ENCODE results near the gene PROC.

The PROC gene

GRCh38 chr2:127414638-127415592 is 3.3 kb upstream of the PROC start:
- no peak for DNase-seq

DNA sequence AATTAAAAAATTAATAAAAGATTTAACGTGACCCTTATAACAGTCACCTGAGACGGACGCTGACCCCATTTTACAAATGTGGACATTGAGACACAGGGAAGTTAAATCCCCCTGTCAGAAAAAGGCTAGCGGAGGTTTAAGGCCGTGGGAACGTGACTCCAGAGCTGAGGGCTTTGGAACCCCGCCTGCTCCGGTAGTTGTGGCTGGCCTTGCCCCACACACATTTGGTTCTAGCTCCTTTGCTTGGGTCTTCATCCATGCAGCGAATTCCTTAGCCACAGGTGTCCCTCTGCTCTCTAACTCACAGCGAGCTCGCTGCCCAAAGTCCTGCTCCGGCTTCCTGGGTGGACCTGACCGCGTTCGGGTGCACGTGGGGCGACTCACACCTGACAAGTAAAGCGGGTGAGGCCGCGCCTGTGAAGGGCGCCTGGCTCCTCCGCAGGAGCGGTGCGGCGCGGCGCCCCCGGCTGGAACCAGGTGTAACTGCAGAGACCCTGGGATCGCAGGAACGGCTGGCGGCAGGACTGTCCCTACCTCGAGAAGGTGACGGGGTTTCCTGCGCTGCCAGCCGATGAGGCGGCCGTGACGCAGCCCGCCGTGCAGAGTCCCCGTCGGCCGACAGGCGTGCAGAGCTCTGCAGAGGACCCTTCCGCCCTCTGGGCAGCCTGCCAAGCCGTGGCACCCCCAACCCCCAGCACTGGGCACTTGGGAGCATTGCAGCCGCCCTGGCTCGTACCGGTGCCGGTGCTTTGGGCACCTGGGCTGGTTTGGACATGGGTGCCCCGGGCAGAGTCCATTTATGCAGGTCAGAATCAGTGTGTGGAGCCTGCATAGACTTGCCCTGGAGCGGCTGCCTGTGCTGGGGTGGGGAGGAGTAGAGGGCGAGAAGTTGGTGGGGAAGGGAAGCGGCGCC is 2.4 kb upstream of the PROC start:
- DNase-seq, result no peak

DNA sequence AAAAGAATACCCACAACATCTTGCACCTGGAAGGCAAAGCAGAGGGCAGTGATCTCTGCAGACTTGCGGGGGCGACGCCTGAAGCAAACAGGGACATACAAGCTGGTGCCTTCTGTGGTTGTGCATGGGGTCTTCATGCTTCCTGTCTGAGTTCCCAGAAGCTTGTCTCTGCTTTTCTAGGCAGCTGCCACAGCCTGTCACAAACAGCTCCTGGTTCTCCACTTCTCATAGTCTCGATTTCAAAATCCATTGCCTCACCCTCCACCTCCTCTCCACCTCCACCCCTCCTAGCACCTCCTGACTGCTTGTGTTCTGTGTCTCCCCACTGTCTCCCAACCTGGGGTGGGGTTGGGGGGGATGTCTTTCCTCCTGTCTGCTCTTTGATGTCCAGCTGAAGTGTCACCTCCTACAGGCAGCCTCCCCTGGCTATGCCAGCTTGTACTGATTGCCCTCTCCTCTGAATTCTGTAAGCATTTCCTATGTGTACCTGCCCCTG is 1.7 kb upstream of the PROC start:
- DNase-seq, result no peak

- DNase-seq, result no peak
Measured at GRCh38 chr2:127417406-127417805, 821 bp upstream of the PROC start.

DNA sequence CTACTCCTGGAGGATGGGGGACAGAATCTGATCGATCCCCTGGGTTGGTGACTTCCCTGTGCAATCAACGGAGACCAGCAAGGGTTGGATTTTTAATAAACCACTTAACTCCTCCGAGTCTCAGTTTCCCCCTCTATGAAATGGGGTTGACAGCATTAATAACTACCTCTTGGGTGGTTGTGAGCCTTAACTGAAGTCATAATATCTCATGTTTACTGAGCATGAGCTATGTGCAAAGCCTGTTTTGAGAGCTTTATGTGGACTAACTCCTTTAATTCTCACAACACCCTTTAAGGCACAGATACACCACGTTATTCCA is 844 bp downstream of the PROC start:
- DNase-seq, result no peak

GRCh38 chr2:127419448-127420038 is 1.3 kb downstream of the PROC start:
- DNase-seq, result no peak

DNA sequence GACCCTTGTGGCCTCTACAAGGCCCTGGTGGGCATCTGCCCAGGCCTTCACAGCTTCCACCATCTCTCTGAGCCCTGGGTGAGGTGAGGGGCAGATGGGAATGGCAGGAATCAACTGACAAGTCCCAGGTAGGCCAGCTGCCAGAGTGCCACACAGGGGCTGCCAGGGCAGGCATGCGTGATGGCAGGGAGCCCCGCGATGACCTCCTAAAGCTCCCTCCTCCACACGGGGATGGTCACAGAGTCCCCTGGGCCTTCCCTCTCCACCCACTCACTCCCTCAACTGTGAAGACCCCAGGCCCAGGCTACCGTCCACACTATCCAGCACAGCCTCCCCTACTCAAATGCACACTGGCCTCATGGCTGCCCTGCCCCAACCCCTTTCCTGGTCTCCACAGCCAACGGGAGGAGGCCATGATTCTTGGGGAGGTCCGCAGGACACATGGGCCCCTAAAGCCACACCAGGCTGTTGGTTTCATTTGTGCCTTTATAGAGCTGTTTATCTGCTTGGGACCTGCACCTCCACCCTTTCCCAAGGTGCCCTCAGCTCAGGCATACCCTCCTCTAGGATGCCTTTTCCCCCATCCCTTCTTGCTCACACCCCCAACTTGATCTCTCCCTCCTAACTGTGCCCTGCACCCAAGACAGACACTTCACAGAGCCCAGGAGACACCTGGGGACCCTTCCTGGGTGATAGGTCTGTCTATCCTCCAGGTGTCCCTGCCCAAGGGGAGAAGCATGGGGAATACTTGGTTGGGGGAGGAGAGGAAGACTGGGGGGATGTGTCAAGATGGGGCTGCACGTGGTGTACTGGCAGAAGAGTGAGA is 2.0 kb downstream of the PROC start:
- no peak for DNase-seq

- no peak for DNase-seq
Measured at GRCh38 chr2:127421116-127421800, 3.0 kb downstream of the PROC start.

- DNase-seq, result no peak
Measured at GRCh38 chr2:127421871-127422558, 3.8 kb downstream of the PROC start.

GRCh38 chr2:127422559-127423477 is 4.6 kb downstream of the PROC start:
- no peak for DNase-seq

DNA sequence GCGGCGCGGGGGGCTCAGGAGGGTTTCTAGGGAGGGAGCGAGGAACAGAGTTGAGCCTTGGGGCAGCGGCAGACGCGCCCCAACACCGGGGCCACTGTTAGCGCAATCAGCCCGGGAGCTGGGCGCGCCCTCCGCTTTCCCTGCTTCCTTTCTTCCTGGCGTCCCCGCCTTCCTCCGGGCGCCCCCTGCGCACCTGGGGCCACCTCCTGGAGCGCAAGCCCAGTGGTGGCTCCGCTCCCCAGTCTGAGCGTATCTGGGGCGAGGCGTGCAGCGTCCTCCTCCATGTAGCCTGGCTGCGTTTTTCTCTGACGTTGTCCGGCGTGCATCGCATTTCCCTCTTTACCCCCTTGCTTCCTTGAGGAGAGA is 5.2 kb downstream of the PROC start:
- no peak for DNase-seq

DNA sequence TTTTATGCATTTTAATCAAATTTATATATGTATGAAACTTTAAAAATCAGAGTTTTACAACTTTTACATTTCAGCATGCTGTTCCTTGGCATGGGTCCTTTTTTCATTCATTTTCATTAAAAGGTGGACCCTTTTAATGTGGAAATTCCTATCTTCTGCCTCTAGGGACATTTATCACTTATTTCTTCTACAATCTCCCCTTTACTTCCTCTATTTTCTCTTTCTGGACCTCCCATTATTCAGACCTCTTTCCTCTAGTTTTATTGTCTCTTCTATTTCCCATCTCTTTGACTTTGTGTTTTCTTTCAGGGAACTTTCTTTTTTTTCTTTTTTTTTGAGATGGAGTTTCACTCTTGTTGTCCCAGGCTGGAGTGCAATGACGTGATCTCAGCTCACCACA is 5.7 kb downstream of the PROC start:
- no peak for DNase-seq

GRCh38 chr2:127424598-127425520 is 6.6 kb downstream of the PROC start:
- DNase-seq, result no peak

- no peak for DNase-seq
Measured at GRCh38 chr2:127425540-127426490, 7.6 kb downstream of the PROC start.

DNA sequence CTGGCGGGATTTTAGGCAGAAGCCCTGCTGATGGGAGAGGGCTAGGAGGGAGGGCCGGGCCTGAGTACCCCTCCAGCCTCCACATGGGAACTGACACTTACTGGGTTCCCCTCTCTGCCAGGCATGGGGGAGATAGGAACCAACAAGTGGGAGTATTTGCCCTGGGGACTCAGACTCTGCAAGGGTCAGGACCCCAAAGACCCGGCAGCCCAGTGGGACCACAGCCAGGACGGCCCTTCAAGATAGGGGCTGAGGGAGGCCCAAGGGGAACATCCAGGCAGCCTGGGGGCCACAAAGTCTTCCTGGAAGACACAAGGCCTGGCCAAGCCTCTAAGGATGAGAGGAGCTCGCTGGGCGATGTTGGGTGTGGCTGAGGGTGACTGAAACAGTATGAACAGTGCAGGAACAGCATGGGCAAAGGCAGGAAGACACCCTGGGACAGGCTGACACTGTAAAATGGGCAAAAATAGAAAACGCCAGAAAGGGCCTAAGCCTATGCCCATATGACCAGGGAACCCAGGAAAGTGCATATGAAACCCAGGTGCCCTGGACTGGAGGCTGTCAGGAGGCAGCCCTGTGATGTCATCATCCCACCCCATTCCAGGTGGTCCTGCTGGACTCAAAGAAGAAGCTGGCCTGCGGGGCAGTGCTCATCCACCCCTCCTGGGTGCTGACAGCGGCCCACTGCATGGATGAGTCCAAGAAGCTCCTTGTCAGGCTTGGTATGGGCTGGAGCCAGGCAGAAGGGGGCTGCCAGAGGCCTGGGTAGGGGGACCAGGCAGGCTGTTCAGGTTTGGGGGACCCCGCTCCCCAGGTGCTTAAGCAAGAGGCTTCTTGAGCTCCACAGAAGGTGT is 8.5 kb downstream of the PROC start:
- DNase-seq, result no peak

DNA sequence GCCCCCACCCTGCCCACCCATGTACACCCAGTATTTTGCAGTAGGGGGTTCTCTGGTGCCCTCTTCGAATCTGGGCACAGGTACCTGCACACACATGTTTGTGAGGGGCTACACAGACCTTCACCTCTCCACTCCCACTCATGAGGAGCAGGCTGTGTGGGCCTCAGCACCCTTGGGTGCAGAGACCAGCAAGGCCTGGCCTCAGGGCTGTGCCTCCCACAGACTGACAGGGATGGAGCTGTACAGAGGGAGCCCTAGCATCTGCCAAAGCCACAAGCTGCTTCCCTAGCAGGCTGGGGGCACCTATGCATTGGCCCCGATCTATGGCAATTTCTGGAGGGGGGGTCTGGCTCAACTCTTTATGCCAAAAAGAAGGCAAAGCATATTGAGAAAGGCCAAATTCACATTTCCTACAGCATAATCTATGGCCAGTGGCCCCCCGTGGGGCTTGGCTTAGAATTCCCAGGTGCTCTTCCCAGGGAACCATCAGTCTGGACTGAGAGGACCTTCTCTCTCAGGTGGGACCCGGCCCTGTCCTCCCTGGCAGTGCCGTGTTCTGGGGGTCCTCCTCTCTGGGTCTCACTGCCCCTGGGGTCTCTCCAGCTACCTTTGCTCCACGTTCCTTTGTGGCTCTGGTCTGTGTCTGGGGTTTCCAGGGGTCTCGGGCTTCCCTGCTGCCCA is 9.3 kb downstream of the PROC start:
- DNase-seq, result no peak
